NCI-H446 (cell line): ENCODE measurements around the gene GRIN2A.

ENCODE experiments used
- DNase-seq, 2 experiments: peaks; one replicate each; lab custom pipeline; 2025; lab: John Stamatoyannopoulos, UW

GRIN2A gene

GRCh38 chr16:9965079-9965478 lies 217.1 kb downstream of the GRIN2A start:
- no peak for DNase-seq

GRCh38 chr16:9964426-9964825 lies 217.8 kb downstream of the GRIN2A start:
- DNase-seq, result no peak

- no peak for DNase-seq
Measured at GRCh38 chr16:9957433-9957832, 224.8 kb downstream of the GRIN2A start.

GRCh38 chr16:9957002-9957401 lies 225.2 kb downstream of the GRIN2A start:
- DNase-seq, result no peak

- DNase-seq, result no peak
Measured at GRCh38 chr16:9955677-9956076, 226.6 kb downstream of the GRIN2A start.

GRCh38 chr16:9953908-9954570 lies 228.2 kb downstream of the GRIN2A start:
- no peak for DNase-seq

- no peak for DNase-seq
Measured at GRCh38 chr16:9950658-9951057, 231.6 kb downstream of the GRIN2A start.

- no peak for DNase-seq
Measured at GRCh38 chr16:9949396-9949795, 232.8 kb downstream of the GRIN2A start.

- DNase-seq, result no peak
Measured at GRCh38 chr16:9948933-9949332, 233.3 kb downstream of the GRIN2A start.

- DNase-seq, result no peak
Measured at GRCh38 chr16:9946022-9946720, 236.1 kb downstream of the GRIN2A start.

GRCh38 chr16:9943121-9943520 lies 239.1 kb downstream of the GRIN2A start:
- no peak for DNase-seq

GRCh38 chr16:9941245-9941644 lies 241.0 kb downstream of the GRIN2A start:
- DNase-seq, result no peak

GRCh38 chr16:9934723-9935508 lies 247.3 kb downstream of the GRIN2A start:
- no peak for DNase-seq

- no peak for DNase-seq
Measured at GRCh38 chr16:9932919-9933653, 249.1 kb downstream of the GRIN2A start.

- no peak for DNase-seq
Measured at GRCh38 chr16:9932000-9932399, 250.2 kb downstream of the GRIN2A start.

- DNase-seq, result no peak
Measured at GRCh38 chr16:9929836-9930235, 252.4 kb downstream of the GRIN2A start.

GRCh38 chr16:9929313-9929712 lies 252.9 kb downstream of the GRIN2A start:
- DNase-seq, result no peak

GRCh38 chr16:9922441-9922840 lies 259.8 kb downstream of the GRIN2A start:
- no peak for DNase-seq

- no peak for DNase-seq
Measured at GRCh38 chr16:9921997-9922396, 260.2 kb downstream of the GRIN2A start.

- no peak for DNase-seq
Measured at GRCh38 chr16:9919460-9919859, 262.8 kb downstream of the GRIN2A start.

GRCh38 chr16:9917691-9918090 lies 264.5 kb downstream of the GRIN2A start:
- no peak for DNase-seq

- no peak for DNase-seq
Measured at GRCh38 chr16:9913604-9914326, 268.5 kb downstream of the GRIN2A start.
